GM12878 (cell line): ENCODE data around the gene SRSF10.

Experiments used
- EGR1 ChIP-seq, 2 experiments: IDR thresholded peaks; 1 replicate in 1 of 2; 2 replicates in 1 of 2; pipeline ENCODE4 v1.6.1; 2011 to 2012; ENCODE audit warnings: low read depth in 2 of 2, low read length in 2 of 2, borderline replicate concordance in 1 of 2, mild to moderate bottlenecking in 1 of 2, moderate library complexity in 1 of 2
- HDAC6 ChIP-seq: fragments of 200-600 bp; sonication (generic); IDR thresholded peaks from one replicate; pipeline ENCODE4 v1.8.0; 2017; ENCODE audit warnings: antibody characterized with exemption; ENCODE audit not compliant: unreplicated experiment
- HDGF ChIP-seq: fragments of 450-650 bp; IDR thresholded peaks from 2 replicates; pipeline ENCODE4 v1.6.1; 2016; ENCODE audit warnings: antibody characterized with exemption
- JUNB ChIP-seq: IDR thresholded peaks from 2 replicates; pipeline ENCODE4 v1.6.1; 2016; ENCODE audit warnings: antibody characterized with exemption, mild to moderate bottlenecking
- KLF5 ChIP-seq: fragments of 450-650 bp; IDR thresholded peaks from 2 replicates; pipeline ENCODE4 v1.6.1; 2014; ENCODE audit warnings: mild to moderate bottlenecking; ENCODE audit not compliant: partially characterized antibody
- MXI1 ChIP-seq: fragments of 150-350 bp; IDR thresholded peaks from 2 replicates; pipeline ENCODE4 v1.6.1; 2011; ENCODE audit warnings: low read depth, mild to moderate bottlenecking, inconsistent platforms, low read length, improper control_type of control experiment
- MYC ChIP-seq: IDR thresholded peaks from 2 replicates; pipeline ENCODE4 v1.6.1; 2011; ENCODE audit warnings: mild to moderate bottlenecking, low read length, moderate library complexity, inconsistent platforms; ENCODE audit not compliant: insufficient read depth, insufficient replicate concordance, insufficient read length, severe bottlenecking
- POLR2A ChIP-seq: IDR thresholded peaks from 2 replicates; pipeline ENCODE4 v1.6.1; 2011; ENCODE audit warnings: low read depth, mild to moderate bottlenecking, low read length
- RAD51 ChIP-seq: fragments of 450-650 bp; IDR thresholded peaks from 2 replicates; pipeline ENCODE4 v1.6.1; 2016; ENCODE audit warnings: moderate library complexity, mild to moderate bottlenecking, inconsistent platforms
- TF ChIP-seq, protein P1 (sequence below), 3 experiments: IDR thresholded peaks in 2 of 3; conservative IDR thresholded peaks in 1 of 3; 2 replicates each; pipeline ENCODE4 v1.5.1; 2011; ENCODE audit warnings: low read depth in 3 of 3, low read length in 3 of 3, mild to moderate bottlenecking in 3 of 3, control low read depth in 2 of 3, moderate library complexity in 2 of 3, inconsistent platforms in 1 of 3, mixed read lengths in 1 of 3; ENCODE audit not compliant: control insufficient read depth in 2 of 3, insufficient read depth in 1 of 3; ENCODE audit errors: extremely low read depth in 1 of 3
- TF ChIP-seq, protein P2 (sequence below): IDR thresholded peaks from 2 replicates; pipeline ENCODE4 v1.6.1; 2012; ENCODE audit warnings: mild to moderate bottlenecking, low read depth, low read length
- TF ChIP-seq, protein P3 (sequence below): IDR thresholded peaks from 2 replicates; pipeline ENCODE4 v1.6.1; 2012; ENCODE audit warnings: low read depth, low read length, improper control_type of control experiment

DNA sequence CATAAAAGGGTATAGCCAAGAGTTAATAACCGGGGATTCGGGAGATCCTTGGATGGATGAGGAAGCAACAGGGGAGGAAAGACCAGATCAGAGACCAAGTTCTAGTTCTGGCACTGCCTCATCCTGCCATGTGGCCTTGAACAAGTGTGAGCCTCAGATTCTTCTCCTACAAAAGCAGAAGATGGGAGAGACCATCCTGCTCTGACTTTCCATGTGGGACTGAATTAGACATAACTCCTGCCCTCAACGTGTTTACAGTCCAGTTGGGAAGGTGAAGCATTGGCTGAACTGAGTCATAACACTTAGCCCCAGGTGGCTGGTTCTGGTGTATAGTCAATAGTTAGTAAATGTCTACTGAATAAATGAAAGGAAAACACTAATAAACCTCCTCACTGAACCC, 54.8 kb downstream of the SRSF10 start:
- no peak for TF ChIP-seq HDGF
- TF ChIP-seq, protein P1, sequence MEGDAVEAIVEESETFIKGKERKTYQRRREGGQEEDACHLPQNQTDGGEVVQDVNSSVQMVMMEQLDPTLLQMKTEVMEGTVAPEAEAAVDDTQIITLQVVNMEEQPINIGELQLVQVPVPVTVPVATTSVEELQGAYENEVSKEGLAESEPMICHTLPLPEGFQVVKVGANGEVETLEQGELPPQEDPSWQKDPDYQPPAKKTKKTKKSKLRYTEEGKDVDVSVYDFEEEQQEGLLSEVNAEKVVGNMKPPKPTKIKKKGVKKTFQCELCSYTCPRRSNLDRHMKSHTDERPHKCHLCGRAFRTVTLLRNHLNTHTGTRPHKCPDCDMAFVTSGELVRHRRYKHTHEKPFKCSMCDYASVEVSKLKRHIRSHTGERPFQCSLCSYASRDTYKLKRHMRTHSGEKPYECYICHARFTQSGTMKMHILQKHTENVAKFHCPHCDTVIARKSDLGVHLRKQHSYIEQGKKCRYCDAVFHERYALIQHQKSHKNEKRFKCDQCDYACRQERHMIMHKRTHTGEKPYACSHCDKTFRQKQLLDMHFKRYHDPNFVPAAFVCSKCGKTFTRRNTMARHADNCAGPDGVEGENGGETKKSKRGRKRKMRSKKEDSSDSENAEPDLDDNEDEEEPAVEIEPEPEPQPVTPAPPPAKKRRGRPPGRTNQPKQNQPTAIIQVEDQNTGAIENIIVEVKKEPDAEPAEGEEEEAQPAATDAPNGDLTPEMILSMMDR (IDR thresholded peaks at IDR 0.05 in 2 of 3, conservative IDR thresholded peaks at IDR 0.05 in 1 of 3; ENCODE audit: control insufficient read depth in 2 of 3, extremely low read depth in 1 of 3, insufficient read depth in 1 of 3, low read depth in 3 of 3, low read length in 3 of 3) = no peak
- no peak for TF ChIP-seq MXI1
- TF ChIP-seq, protein P2, sequence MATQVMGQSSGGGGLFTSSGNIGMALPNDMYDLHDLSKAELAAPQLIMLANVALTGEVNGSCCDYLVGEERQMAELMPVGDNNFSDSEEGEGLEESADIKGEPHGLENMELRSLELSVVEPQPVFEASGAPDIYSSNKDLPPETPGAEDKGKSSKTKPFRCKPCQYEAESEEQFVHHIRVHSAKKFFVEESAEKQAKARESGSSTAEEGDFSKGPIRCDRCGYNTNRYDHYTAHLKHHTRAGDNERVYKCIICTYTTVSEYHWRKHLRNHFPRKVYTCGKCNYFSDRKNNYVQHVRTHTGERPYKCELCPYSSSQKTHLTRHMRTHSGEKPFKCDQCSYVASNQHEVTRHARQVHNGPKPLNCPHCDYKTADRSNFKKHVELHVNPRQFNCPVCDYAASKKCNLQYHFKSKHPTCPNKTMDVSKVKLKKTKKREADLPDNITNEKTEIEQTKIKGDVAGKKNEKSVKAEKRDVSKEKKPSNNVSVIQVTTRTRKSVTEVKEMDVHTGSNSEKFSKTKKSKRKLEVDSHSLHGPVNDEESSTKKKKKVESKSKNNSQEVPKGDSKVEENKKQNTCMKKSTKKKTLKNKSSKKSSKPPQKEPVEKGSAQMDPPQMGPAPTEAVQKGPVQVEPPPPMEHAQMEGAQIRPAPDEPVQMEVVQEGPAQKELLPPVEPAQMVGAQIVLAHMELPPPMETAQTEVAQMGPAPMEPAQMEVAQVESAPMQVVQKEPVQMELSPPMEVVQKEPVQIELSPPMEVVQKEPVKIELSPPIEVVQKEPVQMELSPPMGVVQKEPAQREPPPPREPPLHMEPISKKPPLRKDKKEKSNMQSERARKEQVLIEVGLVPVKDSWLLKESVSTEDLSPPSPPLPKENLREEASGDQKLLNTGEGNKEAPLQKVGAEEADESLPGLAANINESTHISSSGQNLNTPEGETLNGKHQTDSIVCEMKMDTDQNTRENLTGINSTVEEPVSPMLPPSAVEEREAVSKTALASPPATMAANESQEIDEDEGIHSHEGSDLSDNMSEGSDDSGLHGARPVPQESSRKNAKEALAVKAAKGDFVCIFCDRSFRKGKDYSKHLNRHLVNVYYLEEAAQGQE = no peak
- no peak for TF ChIP-seq POLR2A
- no peak for TF ChIP-seq EGR1 (IDR thresholded peaks at IDR 0.05; ENCODE audit: borderline replicate concordance in 1 of 2, low read depth in 2 of 2, low read length in 2 of 2)
- TF ChIP-seq JUNB = no peak
- no peak for TF ChIP-seq RAD51
- no peak for TF ChIP-seq HDAC6
- no peak for TF ChIP-seq MYC
- TF ChIP-seq KLF5 = no peak
- TF ChIP-seq, protein P3, sequence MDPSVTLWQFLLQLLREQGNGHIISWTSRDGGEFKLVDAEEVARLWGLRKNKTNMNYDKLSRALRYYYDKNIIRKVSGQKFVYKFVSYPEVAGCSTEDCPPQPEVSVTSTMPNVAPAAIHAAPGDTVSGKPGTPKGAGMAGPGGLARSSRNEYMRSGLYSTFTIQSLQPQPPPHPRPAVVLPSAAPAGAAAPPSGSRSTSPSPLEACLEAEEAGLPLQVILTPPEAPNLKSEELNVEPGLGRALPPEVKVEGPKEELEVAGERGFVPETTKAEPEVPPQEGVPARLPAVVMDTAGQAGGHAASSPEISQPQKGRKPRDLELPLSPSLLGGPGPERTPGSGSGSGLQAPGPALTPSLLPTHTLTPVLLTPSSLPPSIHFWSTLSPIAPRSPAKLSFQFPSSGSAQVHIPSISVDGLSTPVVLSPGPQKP = no peak
